Epithelial cell of umbilical artery (primary cell): Measurements from ENCODE around the gene ACR. TPM values are rescaled to one million over a fixed set of nuclear protein-coding genes. Genes with fewer than 3 reads are reported as not detected.

Experiments used
- total RNA-seq: library from RNA; depleted of rRNA; stranded (reverse); fragments of >200 nt; gene quantifications from 2 replicates; pipeline ENCODE4 v1.2.3, GENCODE V29; 2014

ACR gene
- not detected in 2 replicates for total RNA-seq

DNA sequence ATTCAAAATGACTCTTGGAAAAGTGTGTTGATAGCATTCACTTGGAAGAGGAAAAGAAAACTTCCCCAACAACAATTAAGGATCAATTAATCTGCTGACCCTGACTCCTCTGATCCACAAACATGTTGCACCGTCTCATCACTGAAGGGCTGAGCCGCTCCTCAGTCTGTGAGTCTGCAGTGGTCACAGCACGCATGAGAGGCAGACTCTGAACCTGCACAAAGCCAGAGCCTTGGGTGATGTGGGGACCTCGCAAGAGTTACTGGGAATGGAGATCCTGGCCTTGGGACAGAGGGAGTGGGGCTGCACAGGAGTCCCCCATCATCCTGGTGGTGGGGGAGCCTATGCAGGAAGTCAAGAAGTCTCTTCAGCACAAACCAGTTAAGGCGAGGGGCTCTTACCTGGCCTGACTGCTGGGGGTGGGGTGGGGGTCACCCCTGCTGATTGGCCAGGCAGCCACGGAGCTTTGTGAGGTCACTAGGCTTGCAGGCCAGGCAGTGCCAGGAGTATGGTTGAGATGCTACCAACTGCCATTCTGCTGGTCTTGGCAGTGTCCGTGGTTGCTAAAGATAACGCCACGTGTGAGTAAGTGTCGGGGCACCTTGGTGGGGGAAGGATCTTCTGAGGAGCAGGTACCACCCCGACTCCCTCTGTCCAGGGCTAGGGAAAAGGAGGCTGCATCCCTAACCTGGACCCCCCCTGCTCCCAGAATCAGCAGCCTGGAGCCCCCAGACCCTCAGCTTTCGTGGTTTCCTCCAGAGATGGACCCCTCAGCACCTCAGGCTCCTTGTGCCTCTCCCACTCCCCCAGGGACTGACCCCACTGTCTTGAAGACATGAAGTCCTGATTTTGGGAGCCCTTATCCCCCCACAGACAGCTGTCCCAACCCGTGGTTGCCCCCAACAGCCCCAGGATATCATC is at the start of gene ACR:
Gene ACR, plus strand, starts transcription at position 477 of the 921 bp plus-strand sequence. Its CDS starts 32 bp downstream, at position 509.

DNA sequence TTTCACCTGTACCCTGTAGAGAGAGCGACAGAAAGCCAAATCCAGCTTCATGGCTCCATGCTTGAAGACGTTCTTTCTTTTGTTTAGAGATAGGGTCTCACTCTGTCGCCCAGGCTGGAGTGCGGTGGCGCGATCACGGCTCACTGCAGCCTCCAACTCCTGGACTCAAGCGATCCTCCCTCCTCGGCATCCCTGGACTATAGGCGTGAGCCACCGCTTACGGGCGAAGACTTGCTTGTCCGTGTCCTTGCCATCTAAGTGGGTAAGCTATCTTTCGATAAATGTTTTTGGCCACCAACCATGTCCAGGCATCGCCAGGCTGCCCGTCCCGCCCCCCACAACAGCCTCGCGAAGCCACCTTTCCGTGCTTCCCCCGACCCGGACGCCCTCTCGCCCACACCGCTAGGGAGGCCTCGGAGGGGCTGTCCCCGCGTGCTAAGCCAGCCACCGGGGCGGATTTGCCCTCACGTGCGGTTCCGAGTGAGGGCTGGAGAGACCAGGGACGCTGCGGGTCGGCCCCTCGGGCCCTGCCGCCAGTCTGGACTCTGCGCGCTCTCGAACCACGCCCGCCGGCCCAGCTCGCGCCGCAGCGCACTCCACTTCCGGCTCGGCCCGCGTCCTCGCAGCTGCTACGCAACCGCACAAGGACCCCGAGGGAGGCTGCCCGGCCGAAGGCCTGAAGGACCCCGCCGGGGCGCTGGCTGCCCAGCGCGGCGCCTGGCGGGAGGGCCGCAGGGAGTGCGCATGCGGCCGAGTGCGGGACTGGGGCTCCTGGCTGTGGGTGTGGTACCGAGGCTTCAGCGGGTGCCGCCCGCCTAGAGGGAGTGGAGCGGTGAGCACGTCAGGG is 45.3 kb downstream of the ACR start, which contains the start of gene RABL2B:
Gene RABL2B, minus strand, starts transcription at position 604 of the 847 bp plus-strand sequence. CDS start 1,342 bp downstream, outside the sequence.

Other genes with a start within 250 kb of the ACR start
- 21.8 and 22.2 TPM in 2 replicates for gene LMF2, start 230.5 kb upstream of the ACR start, total RNA-seq
- gene NCAPH2, start 230.0 kb upstream of the ACR start, total RNA-seq: 27.6 and 43.0 TPM in 2 replicates
- 2.9 and 4.9 TPM in 2 replicates for gene SCO2, start 212.6 kb upstream of the ACR start, total RNA-seq
- gene TYMP, start 208.2 kb upstream of the ACR start, total RNA-seq: 8.1 and 25.5 TPM in 2 replicates
- gene KLHDC7B, start 192.3 kb upstream of the ACR start, total RNA-seq: under 0.01 and 0.30 TPM in 2 replicates
- gene SYCE3, start 175.3 kb upstream of the ACR start, total RNA-seq: not detected in 2 replicates
- 0.65 and 2.6 TPM in 2 replicates for gene CPT1B, start 159.8 kb upstream of the ACR start, total RNA-seq
- gene CHKB, start 155.4 kb upstream of the ACR start, total RNA-seq: 27.1 and 32.8 TPM in 2 replicates
- 0.15 TPM in 1 of 2 replicates, not detected in the other for gene MAPK8IP2, start 137.4 kb upstream of the ACR start, total RNA-seq
- 10.2 and 10.7 TPM in 2 replicates for gene ARSA, start 110.1 kb upstream of the ACR start, total RNA-seq
- 11.4 and 11.7 TPM in 2 replicates for gene SHANK3, start 65.4 kb upstream of the ACR start, total RNA-seq
- gene RABL2B, start 45.4 kb downstream of the ACR start, total RNA-seq: 2.6 and 4.1 TPM in 2 replicates